ENCODE measurements around the gene TAF3.

The TAF3 gene

GRCh38 chr10:7948371-7949000 lies 130.2 kb downstream of the TAF3 start:
- no peak for TF ChIP-seq CTCF (IDR thresholded peaks at IDR 0.05)
- no peaks in the 10 kb centered on the region for H3K4me1 ChIP-seq (ENCODE audit: control insufficient read depth in 1 of 2, insufficient read depth in 1 of 2, low read depth in 1 of 2, low read length in 1 of 2)
- no peaks in the 10 kb centered on the region for H3K9me3 ChIP-seq
- H3K27me3 ChIP-seq = no peaks in the 10 kb centered on the region
- no peaks in the 10 kb centered on the region for H3K36me3 ChIP-seq
- H3K4me3 ChIP-seq (ENCODE audit: low read depth in 1 of 2, low read length in 1 of 2) = no peak overlapping the region
- no peak overlapping the region for H3K27ac ChIP-seq

GRCh38 chr10:7950981-7951847 lies 132.9 kb downstream of the TAF3 start:
- Histone ChIP-seq H3K36me3 (no peaks in the 10 kb centered on the region), H3K4me3 (ENCODE audit: low read depth in 1 of 2, low read length in 1 of 2) (no peak overlapping the region), H3K9me3 (no peaks in the 10 kb centered on the region), H3K4me1 (ENCODE audit: control insufficient read depth in 1 of 2, insufficient read depth in 1 of 2, low read depth in 1 of 2, low read length in 1 of 2) (peaks cover 0 to 3% of the 10 kb centered on the region in 2 experiments), H3K27me3 (no peaks in the 10 kb centered on the region), H3K27ac (no peak overlapping the region)
- no peak for TF ChIP-seq CTCF (IDR thresholded peaks at IDR 0.05)

- Histone ChIP-seq H3K27me3 (no peaks in the 10 kb centered on the region), H3K36me3 (no peaks in the 10 kb centered on the region), H3K27ac (no peak overlapping the region), H3K4me1 (ENCODE audit: control insufficient read depth in 1 of 2, insufficient read depth in 1 of 2, low read depth in 1 of 2, low read length in 1 of 2) (peaks cover 4 to 7% of the 10 kb centered on the region in 2 experiments), H3K9me3 (no peaks in the 10 kb centered on the region), H3K4me3 (ENCODE audit: low read depth in 1 of 2, low read length in 1 of 2) (no peak overlapping the region)
- TF ChIP-seq CTCF (IDR thresholded peaks at IDR 0.05) = no peak
Measured at GRCh38 chr10:7952266-7952665, 134.0 kb downstream of the TAF3 start.

- Histone ChIP-seq H3K27me3 (no peaks in the 10 kb centered on the region), H3K36me3 (no peaks in the 10 kb centered on the region), H3K4me1 (ENCODE audit: control insufficient read depth in 1 of 2, insufficient read depth in 1 of 2, low read depth in 1 of 2, low read length in 1 of 2) (peaks cover 4 to 7% of the 10 kb centered on the region in 2 experiments), H3K9me3 (no peaks in the 10 kb centered on the region), H3K4me3 (ENCODE audit: low read depth in 1 of 2, low read length in 1 of 2) (no peak overlapping the region), H3K27ac (no peak overlapping the region)
- no peak for TF ChIP-seq CTCF (IDR thresholded peaks at IDR 0.05)
Measured at GRCh38 chr10:7953447-7953846, 135.1 kb downstream of the TAF3 start.

- no peaks in the 10 kb centered on the region for H3K9me3 ChIP-seq
- TF ChIP-seq CTCF (IDR thresholded peaks at IDR 0.05) = no peak
- H3K36me3 ChIP-seq = no peaks in the 10 kb centered on the region
- H3K4me1 ChIP-seq (ENCODE audit: control insufficient read depth in 1 of 2, insufficient read depth in 1 of 2, low read depth in 1 of 2, low read length in 1 of 2) = peaks cover 4 to 7% of the 10 kb centered on the region in 2 experiments
- H3K27ac ChIP-seq = no peak overlapping the region
- no peaks in the 10 kb centered on the region for H3K27me3 ChIP-seq
- no peak overlapping the region for H3K4me3 ChIP-seq (ENCODE audit: low read depth in 1 of 2, low read length in 1 of 2)
Measured at GRCh38 chr10:7955446-7955845, 137.1 kb downstream of the TAF3 start.
